ENCODE data around the gene RANBP3. TPM values are rescaled to one million over a fixed set of nuclear protein-coding genes. Genes with fewer than 3 reads are reported as not detected.
A peak's percentile ranks its signal among the peaks of the same experiment; 100 is the strongest.

The RANBP3 gene
- polyA plus RNA-seq, 10 donors, result 38.4 to 50.4 (median 46.4) TPM

DNA sequence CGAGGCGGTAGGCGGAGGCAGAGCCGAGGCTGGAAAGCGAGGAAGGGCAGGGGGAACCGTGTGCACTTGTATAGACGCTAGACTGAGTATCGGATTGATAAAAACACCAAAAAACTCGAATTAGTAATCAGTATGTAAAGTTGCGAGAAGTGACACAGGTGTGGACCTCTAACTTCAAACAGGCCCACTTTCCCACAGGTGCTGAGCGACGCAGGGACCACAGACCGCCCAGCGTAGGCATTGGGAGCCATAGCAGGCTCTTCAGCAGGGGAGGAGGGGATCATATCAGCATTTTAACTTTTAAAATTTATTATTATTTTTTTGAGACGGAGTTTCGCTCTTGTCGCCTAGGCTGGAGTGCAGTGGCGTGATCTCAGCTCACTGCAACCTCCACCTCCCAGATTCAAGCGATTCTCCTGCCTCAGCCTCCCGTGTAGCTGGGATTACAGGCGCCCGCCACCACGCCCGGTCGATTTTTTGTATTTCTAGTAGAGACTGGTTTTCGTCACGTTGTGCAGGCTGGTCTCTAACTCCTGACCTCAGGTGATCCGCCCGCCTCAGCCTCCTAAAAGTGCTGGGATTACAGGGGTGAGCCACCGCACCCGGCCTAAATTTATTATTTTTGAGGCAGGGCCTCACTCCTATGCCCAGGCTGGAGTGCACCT lies 72.7 kb downstream of the RANBP3 start:
- no peak for DNase-seq

DNA sequence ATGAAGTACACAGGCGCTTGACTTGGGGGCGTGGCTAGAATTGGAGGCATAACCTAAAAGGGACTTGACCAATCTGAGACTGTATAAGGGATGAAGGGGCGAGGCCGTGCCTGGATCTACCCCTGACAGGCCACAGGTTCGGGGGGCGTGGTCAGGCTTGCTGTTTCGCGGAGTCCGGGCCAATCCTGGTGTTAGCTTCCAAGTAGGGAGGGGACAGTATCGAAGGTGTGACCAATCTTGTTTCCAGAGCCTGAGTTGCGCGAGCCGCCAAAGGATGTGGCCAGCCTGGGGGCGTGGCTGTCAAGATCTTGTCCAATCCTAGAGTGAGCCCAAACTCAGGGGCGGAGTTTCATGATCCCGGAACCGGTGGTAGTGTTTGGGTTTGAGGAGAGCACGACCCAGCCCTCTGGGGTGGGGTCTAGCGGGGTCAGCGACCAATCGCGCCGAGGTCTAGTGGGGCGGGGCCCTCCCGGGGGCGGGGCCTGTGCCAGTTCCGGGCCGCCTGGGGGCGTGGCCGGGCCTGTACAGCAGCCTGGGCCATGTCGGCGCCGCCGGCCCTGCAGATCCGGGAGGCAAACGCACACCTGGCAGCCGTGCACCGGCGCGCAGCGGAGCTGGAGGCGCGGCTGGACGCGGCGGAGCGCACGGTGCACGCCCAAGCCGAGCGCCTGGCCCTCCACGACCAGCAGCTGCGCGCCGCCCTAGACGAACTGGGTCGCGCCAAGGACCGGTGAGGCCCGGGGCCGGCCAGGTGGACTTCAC lies 73.4 kb downstream of the RANBP3 start, which contains the start of gene VMAC:
VMAC (plus strand) TSS at position 521 of the 762 bp plus-strand sequence; CDS start at position 540, 19 bp downstream.
- DNase-seq, result peak in 2 of 3 donors; percentile 100

- peak; percentile 95 to 100 (median 97) for DNase-seq
Measured at GRCh38 chr19:5903624-5904351, 74.2 kb downstream of the RANBP3 start, which contains the start of gene NDUFA11. Gene NDUFA11 (minus strand): TSS chr19:5903790. CDS start chr19:5903708, 82 bp downstream.

- no peak for DNase-seq
Measured at GRCh38 chr19:5903056-5903623, 74.8 kb downstream of the RANBP3 start.

DNA sequence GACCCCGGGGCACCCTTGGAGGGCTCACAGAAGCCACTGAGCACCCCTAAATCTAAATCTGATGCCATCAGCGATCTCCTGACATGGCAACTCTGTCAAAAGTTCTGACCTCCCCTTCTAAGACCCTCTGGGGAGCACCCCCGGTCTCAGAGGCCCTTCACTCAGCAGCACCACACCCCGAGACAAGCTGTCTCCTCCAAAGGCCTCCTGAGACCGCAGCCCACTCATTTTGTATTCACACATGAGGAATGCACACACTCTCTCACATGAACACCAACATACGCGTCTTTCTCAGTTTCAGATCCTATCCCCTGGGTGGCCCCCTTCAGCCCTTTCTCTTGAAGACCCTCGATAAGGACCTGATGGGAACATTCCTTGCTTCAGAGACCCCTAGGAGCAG lies 77.0 kb downstream of the RANBP3 start:
- DNase-seq, result no peak

- DNase-seq, result no peak
Measured at GRCh38 chr19:5899728-5900526, 78.0 kb downstream of the RANBP3 start.

DNA sequence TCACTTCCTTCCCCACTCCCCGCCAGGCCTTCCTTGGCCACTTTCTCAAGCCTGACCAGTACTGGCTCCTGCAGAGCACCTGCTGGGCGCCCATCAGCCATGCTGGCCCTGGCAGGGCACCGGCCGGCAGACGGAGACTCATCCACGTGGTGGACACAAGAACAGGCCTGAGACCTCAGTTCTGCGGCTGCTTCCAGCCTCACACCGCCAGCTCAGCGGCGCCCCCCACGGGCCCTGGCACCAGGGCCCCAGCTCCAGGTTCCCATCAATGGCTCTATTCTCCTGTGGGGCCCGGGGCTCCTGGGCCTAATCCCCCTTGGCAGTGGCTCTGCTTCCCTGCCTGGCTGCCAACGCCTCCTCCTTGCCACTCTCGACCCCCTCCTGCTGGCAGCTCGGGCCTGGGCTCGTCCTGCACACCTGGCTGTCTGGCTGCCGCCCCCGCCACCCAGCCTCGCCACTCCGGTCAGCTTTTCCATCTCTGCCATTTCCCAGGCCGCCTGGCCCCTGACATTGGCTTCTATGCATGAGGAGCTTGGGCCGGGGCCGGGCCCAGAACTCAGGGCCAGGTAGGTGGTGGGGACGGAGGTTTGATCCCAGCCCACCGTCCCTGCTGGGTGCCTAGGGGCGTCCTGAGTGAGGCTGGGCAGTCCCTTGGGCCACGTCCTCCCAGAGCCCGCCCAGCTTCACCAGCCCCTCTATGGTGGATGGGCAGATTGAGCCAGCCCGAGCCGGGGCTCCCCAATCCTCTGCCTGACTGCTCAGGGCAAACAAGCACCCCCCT lies 80.6 kb downstream of the RANBP3 start:
- no peak for DNase-seq

GRCh38 chr19:5896365-5897076 lies 81.4 kb downstream of the RANBP3 start:
- no peak for DNase-seq

DNA sequence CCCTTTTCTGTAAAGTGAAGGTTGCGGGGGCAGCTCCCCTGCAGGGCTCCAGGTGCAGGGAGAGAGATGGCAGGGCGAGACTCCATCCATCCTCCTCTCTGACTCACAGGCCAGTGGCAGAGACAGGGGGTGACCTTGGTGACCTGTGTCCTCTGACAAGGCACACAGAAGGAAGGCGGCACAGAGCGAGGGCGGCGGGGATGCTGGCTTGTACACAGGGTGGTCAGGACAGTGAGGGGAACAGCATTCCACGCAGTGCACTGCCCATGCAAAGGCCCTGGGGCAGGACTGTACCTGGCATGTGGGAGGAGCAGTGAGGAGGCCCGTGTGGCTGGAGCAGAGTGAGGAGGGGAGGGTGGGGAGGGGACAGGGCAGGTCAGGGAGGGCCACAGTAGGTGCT lies 82.0 kb downstream of the RANBP3 start:
- DNase-seq, result no peak

DNA sequence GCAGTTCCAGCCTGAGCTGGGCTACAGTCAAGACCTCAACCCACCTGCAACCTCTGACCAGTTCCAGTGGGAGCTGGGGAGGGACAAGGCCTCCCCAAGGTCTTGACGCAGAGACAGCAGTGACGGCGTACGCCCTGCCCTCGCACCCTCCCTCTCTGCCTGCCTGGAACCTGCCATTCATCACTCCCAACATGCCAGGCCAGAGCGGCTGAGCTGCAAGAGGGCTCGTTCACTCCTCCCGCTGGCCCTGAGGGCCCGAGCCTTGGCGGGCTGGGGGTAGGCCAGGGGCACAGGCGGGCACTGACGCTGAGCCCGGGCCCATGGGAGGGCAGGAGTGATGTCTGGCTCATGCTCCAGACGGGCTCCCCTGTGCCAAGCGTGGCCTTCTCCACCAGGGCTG lies 82.5 kb downstream of the RANBP3 start:
- no peak for DNase-seq

DNA sequence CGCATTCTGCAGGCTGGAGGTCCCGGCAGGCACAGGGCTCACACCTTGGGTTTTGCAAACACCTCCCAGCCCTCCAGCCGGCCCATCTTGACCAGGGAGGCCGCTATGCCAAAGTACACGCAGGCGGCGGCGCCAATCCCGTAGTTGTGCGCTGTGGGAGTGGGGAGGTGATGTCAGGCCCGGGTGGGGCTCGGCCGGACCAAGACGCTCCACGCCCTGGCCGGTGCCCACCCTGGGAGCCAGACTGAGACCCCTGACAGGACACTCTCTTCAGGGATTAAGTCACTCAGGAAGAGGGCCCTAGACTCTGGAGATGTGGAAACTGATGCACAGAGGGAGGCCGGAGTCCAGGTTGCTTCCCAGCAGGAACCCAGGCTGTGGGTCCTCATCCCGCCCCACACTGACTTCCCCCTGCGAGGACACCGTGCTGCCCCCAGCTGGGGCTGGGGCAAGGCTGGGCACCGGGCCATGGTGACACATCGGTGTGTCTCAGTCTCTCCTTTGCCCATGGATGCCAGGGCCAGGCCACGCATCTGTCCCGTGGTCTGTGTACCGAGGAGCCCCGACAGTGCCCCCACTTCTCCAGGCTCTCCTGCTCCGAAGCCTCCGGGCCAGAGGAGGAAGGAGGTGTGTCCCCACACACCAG lies 83.1 kb downstream of the RANBP3 start:
- DNase-seq, result no peak

- DNase-seq, result peak in 1 of 3 donors; percentile 47
Measured at GRCh38 chr19:5893907-5894703, 83.8 kb downstream of the RANBP3 start.

DNA sequence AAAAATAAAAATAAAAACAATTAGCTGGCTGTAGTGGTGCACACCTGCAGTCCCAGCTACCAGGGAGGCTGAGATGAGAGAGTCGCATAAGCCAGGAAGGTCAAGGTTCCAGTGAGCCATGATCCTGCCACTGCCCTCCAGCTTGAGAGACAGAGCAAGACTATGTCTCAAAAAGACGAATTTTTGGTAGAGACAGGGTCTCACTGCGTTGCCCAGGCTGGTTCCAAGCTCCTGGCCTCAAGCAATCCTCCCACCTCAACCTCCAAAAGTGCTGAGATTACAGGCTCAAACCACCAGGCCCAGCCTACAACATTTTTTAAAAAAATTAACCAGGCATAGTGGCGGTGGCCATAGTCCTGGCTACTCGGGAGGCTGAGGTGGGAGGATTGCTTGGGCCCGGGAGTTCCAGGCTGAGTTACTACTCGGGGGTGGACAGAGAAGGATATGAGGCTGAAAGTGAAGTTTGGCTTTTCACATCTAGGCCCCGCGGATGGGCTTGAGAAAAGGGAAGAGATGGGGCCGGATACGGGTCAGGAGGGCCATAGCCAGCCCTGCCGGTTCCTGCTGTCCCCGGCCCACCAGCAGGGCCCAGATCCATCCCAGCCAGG lies 84.5 kb downstream of the RANBP3 start:
- no peak for DNase-seq

DNA sequence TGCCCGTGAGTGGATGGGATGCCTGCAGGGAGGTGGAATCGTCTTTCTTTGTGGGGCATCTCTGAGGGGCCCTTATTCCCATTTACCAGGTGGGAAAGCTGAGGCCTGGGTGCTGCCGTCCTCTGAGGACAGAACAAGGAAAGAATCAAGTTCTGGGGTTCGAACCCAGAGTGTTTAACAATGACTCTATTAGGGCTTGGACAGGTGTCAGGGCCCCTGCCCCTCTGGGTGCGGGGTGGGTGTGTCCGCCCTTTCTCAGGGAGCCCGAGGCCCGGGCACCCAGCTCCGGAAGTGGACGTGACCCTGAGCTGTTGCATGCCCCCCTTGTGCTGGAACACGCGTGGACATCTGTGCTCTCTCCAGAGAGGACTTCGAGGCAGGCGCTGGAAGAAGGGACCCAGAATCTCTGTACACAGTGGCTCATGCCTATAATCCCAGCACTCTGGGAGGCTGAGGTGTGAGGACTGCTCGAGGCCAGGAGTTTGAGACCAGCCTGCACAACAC lies 85.1 kb downstream of the RANBP3 start:
- DNase-seq, result no peak

- DNase-seq, result peak in 1 of 3 donors; percentile 75
Measured at GRCh38 chr19:5891938-5892771, 85.8 kb downstream of the RANBP3 start.

GRCh38 chr19:5891572-5891937 lies 86.4 kb downstream of the RANBP3 start:
- peak in 1 of 3 donors; percentile 39 for DNase-seq

- DNase-seq, result no peak
Measured at GRCh38 chr19:5890099-5890498, 87.8 kb downstream of the RANBP3 start.

Measured in muscle of back (tissue), 11 donors.